ENCODE data around the gene POM121L2. TPM values are rescaled to one million over a fixed set of nuclear protein-coding genes. Genes with fewer than 3 reads are reported as not detected.

POM121L2 gene
- total RNA-seq, 4 donors from 2014 or later, result not detected

DNA sequence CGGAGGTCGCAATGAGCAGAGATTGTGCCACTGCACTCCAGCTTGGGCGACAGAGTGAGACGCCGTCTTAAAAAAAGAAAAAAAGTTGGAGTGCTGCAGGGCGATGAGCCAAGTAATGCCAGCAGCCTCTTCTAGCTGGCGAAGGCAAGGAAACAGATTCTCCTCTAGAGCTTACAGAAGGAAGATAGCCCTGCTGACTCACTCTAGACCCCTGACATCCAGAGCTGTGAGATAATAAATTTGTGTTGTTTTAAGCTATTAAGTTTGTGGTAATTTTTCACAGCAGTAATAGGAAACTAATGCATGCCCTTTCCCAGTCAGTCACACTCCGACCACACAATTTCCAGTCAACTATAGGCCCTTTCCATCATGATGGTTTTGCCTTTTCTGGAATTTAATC, 48.2 kb downstream of the POM121L2 start:
- no peaks in the 10 kb centered on the region for H3K36me3 ChIP-seq
- TF ChIP-seq, protein P1, sequence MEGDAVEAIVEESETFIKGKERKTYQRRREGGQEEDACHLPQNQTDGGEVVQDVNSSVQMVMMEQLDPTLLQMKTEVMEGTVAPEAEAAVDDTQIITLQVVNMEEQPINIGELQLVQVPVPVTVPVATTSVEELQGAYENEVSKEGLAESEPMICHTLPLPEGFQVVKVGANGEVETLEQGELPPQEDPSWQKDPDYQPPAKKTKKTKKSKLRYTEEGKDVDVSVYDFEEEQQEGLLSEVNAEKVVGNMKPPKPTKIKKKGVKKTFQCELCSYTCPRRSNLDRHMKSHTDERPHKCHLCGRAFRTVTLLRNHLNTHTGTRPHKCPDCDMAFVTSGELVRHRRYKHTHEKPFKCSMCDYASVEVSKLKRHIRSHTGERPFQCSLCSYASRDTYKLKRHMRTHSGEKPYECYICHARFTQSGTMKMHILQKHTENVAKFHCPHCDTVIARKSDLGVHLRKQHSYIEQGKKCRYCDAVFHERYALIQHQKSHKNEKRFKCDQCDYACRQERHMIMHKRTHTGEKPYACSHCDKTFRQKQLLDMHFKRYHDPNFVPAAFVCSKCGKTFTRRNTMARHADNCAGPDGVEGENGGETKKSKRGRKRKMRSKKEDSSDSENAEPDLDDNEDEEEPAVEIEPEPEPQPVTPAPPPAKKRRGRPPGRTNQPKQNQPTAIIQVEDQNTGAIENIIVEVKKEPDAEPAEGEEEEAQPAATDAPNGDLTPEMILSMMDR (IDR thresholded peaks at IDR 0.05), result no peak
- TF ChIP-seq POLR2A (IDR thresholded peaks at IDR 0.05), result no peak
- no peaks in the 10 kb centered on the region for H3K27me3 ChIP-seq
- H3K27ac ChIP-seq, result no peak overlapping the region
- no peaks in the 10 kb centered on the region for H3K4me1 ChIP-seq
- DNase-seq, result no peak
- no peak overlapping the region for H3K4me3 ChIP-seq
- no peaks in the 10 kb centered on the region for H3K9me3 ChIP-seq

DNA sequence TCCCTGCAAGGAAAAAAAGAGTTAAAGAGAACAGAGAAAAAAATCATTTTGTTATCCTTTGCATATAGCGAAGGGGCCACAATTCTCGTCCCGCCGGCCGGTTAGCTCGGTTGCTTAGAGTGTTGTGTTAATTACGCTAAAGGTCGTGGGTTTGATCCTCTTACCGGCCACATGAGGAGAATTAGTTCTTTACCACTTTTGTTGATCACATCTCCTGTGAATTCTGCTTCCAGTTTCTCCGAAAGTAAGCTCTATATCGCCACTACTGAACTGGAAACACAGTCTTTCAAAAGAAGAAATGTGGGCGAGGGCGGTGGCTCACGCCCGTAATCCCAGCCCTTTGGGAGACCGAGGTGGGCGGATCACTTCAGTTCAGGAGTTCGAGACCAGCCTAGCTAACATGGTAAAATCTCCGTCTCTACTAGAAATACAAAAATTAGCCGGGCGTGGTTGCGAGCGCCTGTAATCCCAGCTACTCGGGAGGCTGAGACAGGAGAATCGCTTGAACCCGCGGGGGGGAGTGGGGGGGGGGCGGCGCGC, 51.2 kb downstream of the POM121L2 start:
- Histone ChIP-seq H3K27ac (no peak overlapping the region), H3K36me3 (no peaks in the 10 kb centered on the region), H3K4me3 (no peak overlapping the region), H3K4me1 (no peaks in the 10 kb centered on the region), H3K27me3 (no peaks in the 10 kb centered on the region), H3K9me3 (no peaks in the 10 kb centered on the region)
- no peak for DNase-seq
- TF ChIP-seq POLR2A (IDR thresholded peaks at IDR 0.05), result no peak
- TF ChIP-seq, protein P1 (IDR thresholded peaks at IDR 0.05), result no peak

DNA sequence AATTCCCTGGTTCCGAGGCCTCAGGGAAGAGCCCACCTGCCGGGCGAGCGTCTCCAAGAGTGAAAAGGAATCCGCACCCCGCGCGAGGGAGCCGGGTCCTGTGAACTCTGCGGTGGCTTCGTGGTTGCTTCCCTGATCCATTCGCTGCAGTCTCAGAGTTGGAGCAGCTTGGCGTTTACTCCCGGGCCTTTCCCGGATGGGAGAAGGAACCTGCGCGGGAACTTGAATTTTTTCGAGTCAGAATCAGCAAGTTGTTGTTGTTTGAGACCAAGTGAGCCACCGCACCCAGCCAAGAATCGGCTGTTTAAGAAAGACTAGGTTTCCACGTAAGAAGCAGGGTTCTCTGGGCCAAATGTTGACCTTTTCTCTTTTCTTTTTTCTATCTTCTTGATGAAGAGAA, 51.7 kb downstream of the POM121L2 start:
- H3K9me3 ChIP-seq, result no peaks in the 10 kb centered on the region
- no peak for TF ChIP-seq POLR2A (IDR thresholded peaks at IDR 0.05)
- TF ChIP-seq, protein P1 (IDR thresholded peaks at IDR 0.05), result no peak
- no peaks in the 10 kb centered on the region for H3K36me3 ChIP-seq
- no peak for DNase-seq
- no peaks in the 10 kb centered on the region for H3K4me1 ChIP-seq
- no peaks in the 10 kb centered on the region for H3K27me3 ChIP-seq
- no peak overlapping the region for H3K27ac ChIP-seq
- no peak overlapping the region for H3K4me3 ChIP-seq

Other genes starting within 250 kb of the POM121L2 start
- 10 to 100 TPM in 3 of 4 donors, 1 to 10 TPM in 1; 5.0 to 37.1 (median 29.8) TPM for gene PRSS16, start 64.6 kb downstream of the POM121L2 start, total RNA-seq
- 1 to 10 TPM in 2 of 4 donors, under 1 TPM in 2; 0.18 to 3.3 (median 0.77) TPM for gene ZNF391, start 76.5 kb upstream of the POM121L2 start, total RNA-seq
- gene ZNF184, start 160.8 kb upstream of the POM121L2 start, total RNA-seq, result 1 to 10 TPM; 4.9 to 6.8 (median 5.8) TPM